A375 (cell line): ENCODE data around the gene MYO6. TPM values are rescaled to one million over a fixed set of nuclear protein-coding genes. Genes with fewer than 3 reads are reported as not detected.

Experiments used
- small RNA-seq: library from RNA; depleted of rRNA; stranded (forward); fragments of <200 nt; gene quantifications from one replicate; pipeline ENCODE3, GENCODE V24; 2014
- total RNA-seq: library from RNA; depleted of rRNA; stranded (reverse); fragments of >200 nt; shearing (Covaris generic); gene quantifications from 2 replicates; pipeline ENCODE4 v1.2.3, GENCODE V29; 2014; rRNA removed

MYO6 gene
- 3.6 and 5.6 TPM in 2 replicates for total RNA-seq

GRCh38 chr6:75748743-75749538 is at the start of gene MYO6:
Gene MYO6, plus strand, starts transcription at chr6:75749239. Its CDS starts 68,309 bp downstream, at chr6:75817548.

Small RNA genes within 50 kb of the gene (small RNA-seq; reads per million reads assigned to genes)
- not detected for gene RF00019
- not detected for gene RNA5SP209
- not detected for gene RNU6-155P

Other genes starting within 250 kb of the MYO6 start
- 50.8 and 55.4 TPM in 2 replicates for gene SENP6, start 147.4 kb upstream of the MYO6 start, total RNA-seq